CD4-positive, alpha-beta T cell (primary cell): ENCODE data around the gene ZNF287. TPM values are rescaled to one million over a fixed set of nuclear protein-coding genes. Genes with fewer than 3 reads are reported as not detected.

ENCODE experiments used
- ATAC-seq: fragments of 200-7000 bp; cut with Tn5 transposase; one replicate; pipeline ENCODE4 v1.10.0; 2022; ENCODE audit warnings: mild to moderate bottlenecking; ENCODE audit not compliant: poor library complexity
- CTCF ChIA-PET: fragments of 350-600 bp; sonication (Branson Sonifier 250); formaldehyde crosslinking; loops from one replicate; lab custom pipeline; 2021; ENCODE audit warnings: antibody characterized with exemption, inconsistent platforms; lab: Charles Lee
- POLR2A ChIA-PET: fragments of 350-600 bp; sonication (Branson Sonifier 250); formaldehyde crosslinking; loops from one replicate; lab custom pipeline; 2021; ENCODE audit warnings: antibody characterized with exemption, inconsistent platforms; lab: Charles Lee
- DNase-seq, 14 experiments: peaks; one replicate each; pipeline ENCODE4 v3.0.0-alpha.2; 2013 to 2020; ENCODE audit warnings: mixed read lengths in 2 of 14
- H3K27ac ChIP-seq, 2 donors: one replicate each; pipeline versions ENCODE4 v1.5.1 to v1.7.0; 2013; ENCODE audit warnings: low read length in 2 of 2, low read depth in 1 of 2, mild to moderate bottlenecking in 1 of 2
- H3K27me3 ChIP-seq, 2 experiments: 1 replicate in 1 of 2; 2 replicates in 1 of 2; pipeline versions ENCODE4 v1.6.1 to v1.7.0; 2013; ENCODE audit warnings: low read length in 2 of 2, control low read depth in 1 of 2, mild to moderate bottlenecking in 1 of 2, moderate library complexity in 1 of 2; ENCODE audit not compliant: insufficient read depth in 2 of 2, control insufficient read depth in 1 of 2
- H3K36me3 ChIP-seq: one replicate; pipeline ENCODE4 v1.6.1; 2013; ENCODE audit warnings: low read length, control low read depth; ENCODE audit not compliant: insufficient read depth
- H3K4me1 ChIP-seq: one replicate; pipeline ENCODE4 v1.6.1; 2013; ENCODE audit warnings: low read length, control low read depth; ENCODE audit not compliant: insufficient read depth
- H3K4me3 ChIP-seq: one replicate; pipeline ENCODE4 v1.5.1; 2013; ENCODE audit warnings: mild to moderate bottlenecking, low read length, moderate library complexity
- H3K9me3 ChIP-seq, 2 experiments: 1 replicate in 1 of 2; 2 replicates in 1 of 2; pipeline versions ENCODE4 v1.6.1 to v1.7.0; 2013; ENCODE audit warnings: low read length in 2 of 2, mild to moderate bottlenecking in 2 of 2, control low read depth in 1 of 2, moderate library complexity in 1 of 2; ENCODE audit not compliant: control insufficient read depth in 1 of 2, insufficient read depth in 1 of 2
- H3K27ac Mint-ChIP-seq: one replicate; pipeline ENCODE4 v1.8.0; 2020; ENCODE audit warnings: mixed read lengths
- H3K27me3 Mint-ChIP-seq: one replicate; pipeline ENCODE4 v1.8.0; 2021; ENCODE audit warnings: mixed read lengths
- H3K36me3 Mint-ChIP-seq: one replicate; pipeline ENCODE4 v1.8.0; 2021; ENCODE audit warnings: low read depth, mixed read lengths
- H3K4me1 Mint-ChIP-seq: one replicate; pipeline ENCODE4 v1.8.0; 2021; ENCODE audit warnings: low read depth, mixed read lengths
- H3K4me3 Mint-ChIP-seq: one replicate; pipeline ENCODE4 v1.8.0; 2020; ENCODE audit warnings: mild to moderate bottlenecking, mixed read lengths
- H3K9me3 Mint-ChIP-seq: one replicate; pipeline ENCODE4 v1.8.0; 2020; ENCODE audit warnings: mixed read lengths
- CTCF ChIP-seq: fragments of 200-600 bp; IDR thresholded peaks from one replicate; pipeline ENCODE4 v1.8.0; 2022; ENCODE audit warnings: antibody characterized with exemption, mild to moderate bottlenecking
- intact Hi-C, 2 experiments: fragments of 100-400 bp; cut with DNase I in 1 of 2; cut with micrococcal nuclease in 1 of 2; formaldehyde crosslinking; loops; one replicate each; pipeline versions ENCODE4 v1.15.1 to v1.9.0; 2023 to 2025; cut with DNase I, micrococcal nuclease
- total RNA-seq, 174 experiments: library from RNA in 2 of 174; stranded (reverse) in 2 of 174; gene quantifications; one replicate each; pipeline ENCODE4 v1.2.3 and lab custom pipeline; 2021 to 2026

ZNF287 gene
- total RNA-seq, 2 experiments from 2014 or later, result 6.9 to 7.8 TPM

GRCh38 chr17:16519021-16519420 is 50.0 kb downstream of the ZNF287 start:
- no peak overlapping the region for H3K27ac ChIP-seq
- no peak for TF ChIP-seq CTCF
- H3K4me1 ChIP-seq, result peaks cover 6% of the 10 kb centered on the region
- H3K4me1 Mint-ChIP-seq, result peaks cover 3% of the 10 kb centered on the region
- no peaks in the 10 kb centered on the region for H3K9me3 ChIP-seq
- peaks cover 7 to 8% of the 10 kb centered on the region in 2 experiments for H3K27me3 ChIP-seq
- no peak overlapping the region for H3K27ac Mint-ChIP-seq
- POLR2A ChIA-PET, result no interaction called here
- H3K4me3 Mint-ChIP-seq, result no peak overlapping the region
- peaks cover 53% of the 10 kb centered on the region for H3K27me3 Mint-ChIP-seq
- ATAC-seq (no peak), DNase-seq (no peak)
- H3K4me3 ChIP-seq, result no peak overlapping the region
- CTCF ChIA-PET, result no interaction called here
- no peaks in the 10 kb centered on the region for H3K36me3 ChIP-seq
- no peaks in the 10 kb centered on the region for H3K36me3 Mint-ChIP-seq
- H3K9me3 Mint-ChIP-seq, result no peaks in the 10 kb centered on the region
- intact Hi-C loops, result no loop called here

DNA sequence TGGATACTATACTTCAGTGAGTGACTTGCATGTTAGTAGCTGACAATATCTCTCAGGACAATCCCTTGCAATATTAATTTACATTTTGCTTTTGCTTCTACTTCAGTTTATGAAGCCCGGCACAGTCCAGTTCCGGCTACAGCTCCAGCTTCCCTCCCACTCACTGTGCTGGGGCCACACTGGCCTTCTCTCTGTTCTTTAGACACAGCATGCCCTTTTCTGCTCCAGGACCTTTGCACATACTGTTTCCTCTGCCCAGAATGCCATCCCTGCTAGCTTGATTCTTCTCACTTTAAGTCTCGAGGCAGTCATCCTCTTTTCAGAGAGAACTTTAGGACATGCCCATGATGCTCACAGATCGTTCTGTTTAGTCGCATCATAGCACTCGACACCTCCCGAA is 51.5 kb downstream of the ZNF287 start:
- ChIA-PET CTCF (no interaction called here), POLR2A (no interaction called here)
- Mint-ChIP-seq H3K27ac (no peak overlapping the region), H3K4me3 (no peak overlapping the region), H3K4me1 (peaks cover 3% of the 10 kb centered on the region), H3K36me3 (no peaks in the 10 kb centered on the region), H3K9me3 (no peaks in the 10 kb centered on the region), H3K27me3 (peaks cover 53% of the 10 kb centered on the region)
- intact Hi-C loops, result loop anchor here in 1 of 2 experiments (1.0 kb wide), 1 partner anchor 151 kb away; no protein-coding TSS in a partner anchor
- no peak for TF ChIP-seq CTCF
- Histone ChIP-seq H3K27me3 (peaks cover 7 to 8% of the 10 kb centered on the region in 2 experiments), H3K27ac (no peak overlapping the region), H3K9me3 (no peaks in the 10 kb centered on the region), H3K36me3 (no peaks in the 10 kb centered on the region), H3K4me3 (no peak overlapping the region), H3K4me1 (peaks cover 6% of the 10 kb centered on the region)
- ATAC-seq (no peak), DNase-seq (no peak)

DNA sequence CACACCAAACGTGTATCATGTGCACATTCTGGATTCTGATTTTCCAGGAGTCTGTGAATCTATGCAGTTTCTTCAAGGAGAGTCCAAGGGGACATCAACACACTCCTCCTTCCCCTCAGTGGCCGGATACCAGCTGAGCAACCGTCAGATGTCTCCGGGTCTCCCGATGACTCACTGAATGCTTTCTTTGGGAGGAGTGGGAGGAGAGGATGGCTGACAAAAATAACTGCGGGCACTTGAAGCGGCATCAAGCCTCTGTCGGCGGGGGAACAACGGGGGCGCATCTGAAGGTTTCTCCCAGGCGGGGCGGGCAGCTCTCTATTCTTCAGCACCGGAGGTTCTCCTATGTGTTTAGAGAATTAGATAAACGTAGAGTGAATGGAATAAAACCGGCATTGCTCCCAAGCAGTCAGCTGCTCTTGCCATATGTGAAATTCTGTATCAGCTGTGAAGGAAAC is 52.4 kb downstream of the ZNF287 start:
- ChIA-PET POLR2A (no interaction called here), CTCF (no interaction called here)
- no peak for TF ChIP-seq CTCF
- no peak overlapping the region for H3K4me3 Mint-ChIP-seq
- H3K27ac ChIP-seq, result no peak overlapping the region
- H3K27me3 ChIP-seq, result peaks cover 7 to 8% of the 10 kb centered on the region in 2 experiments
- H3K9me3 ChIP-seq, result no peaks in the 10 kb centered on the region
- intact Hi-C loops, result loop anchor here (1.0 kb wide), 2 partner anchors 63 to 150 kb away; no protein-coding TSS in a partner anchor
- ATAC-seq (no peak), DNase-seq (no peak)
- no peak overlapping the region for H3K27ac Mint-ChIP-seq
- H3K9me3 Mint-ChIP-seq, result no peaks in the 10 kb centered on the region
- peaks cover 3% of the 10 kb centered on the region for H3K4me1 Mint-ChIP-seq
- no peaks in the 10 kb centered on the region for H3K36me3 Mint-ChIP-seq
- H3K36me3 ChIP-seq, result no peaks in the 10 kb centered on the region
- peaks cover 48% of the 10 kb centered on the region for H3K27me3 Mint-ChIP-seq
- H3K4me3 ChIP-seq, result no peak overlapping the region
- H3K4me1 ChIP-seq, result peaks cover 9% of the 10 kb centered on the region
